GM21737 (cell line): ENCODE measurements around the gene APH1B.
"Not testable (repeated sequence)": the region's sequence is repeated elsewhere in the genome, so short reads cannot be mapped to it uniquely, and the experiment has no call there.

Experiments used
- ATAC-seq: cut with Tn5 transposase; IDR thresholded peaks from one replicate; pipeline ENCODE4 v1.9.1; 2021; ENCODE audit warnings: mild to moderate bottlenecking, moderate library complexity; ENCODE audit not compliant: unreplicated experiment

APH1B gene

DNA sequence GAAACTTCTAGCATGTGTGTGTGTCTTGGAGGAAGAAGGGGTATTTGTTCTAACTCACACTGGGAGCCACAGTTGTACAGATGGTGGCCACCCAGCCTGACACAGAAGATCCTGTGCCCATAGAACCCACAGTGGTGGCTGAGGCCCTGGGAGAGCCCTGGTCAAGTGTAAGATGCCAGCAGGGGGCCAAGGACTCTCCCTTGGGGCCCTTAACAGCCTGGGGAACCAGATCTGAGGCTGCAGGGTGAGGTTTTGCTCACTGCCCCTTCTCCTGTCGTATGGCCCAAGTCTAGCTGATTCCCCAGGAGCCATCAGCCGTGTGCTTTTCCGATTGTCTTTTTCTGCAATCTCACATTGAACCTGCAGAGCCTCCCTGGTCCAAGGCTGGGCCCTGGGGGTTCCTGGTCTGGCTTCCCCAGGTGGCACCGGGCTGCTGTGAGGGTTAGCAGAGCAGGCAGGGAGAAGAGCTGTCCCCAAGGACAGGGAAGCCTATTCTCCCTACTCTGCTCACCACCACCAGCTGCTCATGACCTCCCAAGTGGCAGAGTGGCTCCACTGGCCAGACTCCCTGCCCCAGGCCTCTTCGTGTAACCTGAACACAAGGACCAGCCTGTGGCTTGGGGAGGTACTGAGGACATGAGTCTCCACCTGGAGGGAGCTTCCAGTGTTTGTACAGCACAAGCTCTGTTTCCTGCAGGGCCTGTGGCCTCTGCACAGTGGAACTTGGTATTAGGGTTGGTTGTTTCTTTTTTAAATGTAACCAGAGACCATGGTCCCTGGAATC is 52.4 kb downstream of the APH1B start:
- no peak for ATAC-seq

GRCh38 chr15:63330926-63331325 is 53.5 kb downstream of the APH1B start:
- no peak for ATAC-seq

GRCh38 chr15:63331456-63331855 is 54.1 kb downstream of the APH1B start:
- no peak for ATAC-seq

GRCh38 chr15:63332367-63333124 is 55.1 kb downstream of the APH1B start:
- no peak for ATAC-seq

DNA sequence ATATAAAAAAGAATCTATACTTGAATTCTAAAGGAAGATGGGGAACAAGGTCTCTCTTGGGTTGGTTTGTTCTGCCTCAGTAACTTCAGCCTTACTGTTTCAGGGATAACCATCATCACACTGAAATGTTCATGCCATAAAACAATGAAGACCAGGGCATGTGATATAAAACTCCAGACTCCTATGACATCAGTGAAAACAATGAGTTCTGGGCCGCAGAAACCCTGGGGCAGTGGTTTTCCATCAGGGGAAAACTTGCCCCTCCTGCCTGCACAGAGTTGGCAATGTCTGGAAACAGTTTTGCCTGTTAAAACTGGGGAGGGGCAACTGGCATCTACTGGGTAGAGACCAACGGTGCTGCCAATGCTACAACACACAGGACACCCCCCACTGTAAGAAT is 57.4 kb downstream of the APH1B start:
- no peak for ATAC-seq

DNA sequence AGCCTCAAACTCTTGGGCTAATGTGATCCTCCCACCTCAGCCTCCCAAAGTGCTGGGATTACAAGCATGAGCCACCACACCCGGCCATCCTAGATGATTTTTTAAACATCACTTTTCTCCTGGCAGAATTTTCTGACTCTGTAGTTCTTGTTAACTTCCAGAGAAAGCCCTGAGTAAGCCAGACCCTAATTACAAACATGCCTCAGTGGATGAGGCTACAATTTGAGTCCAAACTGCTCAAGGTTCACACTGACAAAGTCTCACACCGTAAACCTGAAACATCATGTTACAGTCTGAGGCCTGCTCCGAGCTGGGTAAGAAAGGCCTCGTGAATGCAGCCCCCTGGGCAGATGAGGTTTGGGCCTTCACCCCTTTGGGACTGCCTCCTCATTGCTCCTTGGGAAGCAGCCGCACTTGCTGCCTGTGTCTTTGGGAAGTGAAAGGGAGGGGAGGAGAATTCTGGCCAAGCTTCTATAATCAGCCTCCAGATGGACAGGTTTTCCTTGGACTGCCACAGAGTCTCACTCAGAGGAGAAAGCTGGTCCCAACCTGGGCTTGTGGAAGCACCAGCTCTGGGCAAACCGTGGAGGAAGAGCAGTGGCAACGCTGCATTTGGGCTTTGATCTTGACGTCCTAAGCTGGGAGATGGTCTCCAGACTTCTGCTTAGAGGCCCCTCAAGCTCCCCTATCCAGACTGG is 58.3 kb downstream of the APH1B start:
- no peak for ATAC-seq

DNA sequence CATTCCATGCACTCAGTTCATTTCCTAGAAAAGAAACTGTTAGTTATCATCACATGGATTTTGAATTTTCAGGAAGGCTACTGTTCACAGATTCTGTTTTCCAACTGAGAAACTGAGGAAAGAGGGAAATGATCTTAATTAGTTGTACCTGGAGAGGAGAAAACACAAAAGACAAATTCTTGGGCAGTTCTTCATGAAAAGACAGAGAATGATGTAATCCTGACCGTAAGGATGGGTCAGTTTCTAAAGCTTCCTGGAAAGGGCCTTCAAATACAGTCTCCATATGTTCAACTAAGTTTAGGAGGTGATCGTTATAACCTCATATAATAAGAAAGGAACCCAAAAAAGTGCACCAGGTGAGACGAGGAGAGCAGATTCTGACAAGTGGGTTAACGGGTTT is 59.6 kb downstream of the APH1B start:
- ATAC-seq: no peak

DNA sequence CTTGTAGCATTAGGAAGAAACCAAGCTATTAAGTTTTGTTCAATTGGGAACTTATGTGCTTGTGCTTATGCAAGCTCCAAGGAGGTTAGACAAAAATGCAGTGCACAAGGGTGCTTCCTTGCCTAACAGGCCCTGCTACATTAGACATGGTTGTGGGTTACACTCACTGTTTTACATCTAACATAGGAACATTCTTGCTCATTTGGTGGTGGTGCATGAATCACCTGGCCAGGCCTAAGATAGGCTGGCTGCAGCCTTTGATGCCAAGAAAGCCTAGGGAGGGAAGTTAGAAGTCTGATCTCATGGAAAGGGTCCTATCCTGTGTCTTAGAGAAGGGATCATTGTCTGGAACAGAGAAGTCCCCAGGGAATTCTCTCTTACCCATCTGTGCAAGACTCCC is 60.8 kb downstream of the APH1B start:
- no peak for ATAC-seq

DNA sequence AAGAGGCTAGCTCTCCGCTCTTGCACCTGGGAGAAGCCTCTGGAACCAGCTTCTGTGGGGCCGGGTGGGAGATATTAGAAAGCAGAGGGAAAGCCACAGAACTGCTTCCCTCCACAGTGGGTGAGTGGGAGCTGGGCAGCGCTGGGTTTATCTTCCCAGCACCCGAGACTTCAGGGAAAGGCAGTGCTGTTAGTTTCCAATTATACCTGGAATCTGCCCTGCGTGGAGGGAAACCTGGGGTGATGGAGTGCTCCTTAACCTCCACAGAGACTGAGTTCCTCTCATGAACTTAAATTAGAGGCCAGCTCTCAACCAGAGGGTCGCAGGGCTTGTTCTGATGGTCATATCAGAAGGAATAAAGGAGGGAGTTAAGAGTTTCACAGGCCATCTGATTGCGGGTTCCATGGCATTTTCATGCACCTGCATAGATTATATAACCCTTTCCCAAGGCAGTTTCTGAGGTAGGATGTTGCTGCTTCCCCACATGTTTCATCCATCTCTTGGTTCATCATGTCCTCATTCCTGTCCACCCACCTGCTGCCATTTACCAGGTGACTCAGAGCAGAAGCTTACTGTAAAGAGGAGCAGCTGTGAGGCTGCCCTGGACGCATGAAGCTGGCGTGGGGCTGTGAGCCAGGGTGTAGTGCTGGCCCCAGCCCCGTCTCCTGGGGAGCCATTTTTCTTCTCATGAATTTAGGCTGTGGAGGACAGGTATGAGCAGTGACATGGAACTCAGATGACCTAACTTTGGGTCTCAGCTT is 61.8 kb downstream of the APH1B start:
- no peak for ATAC-seq

DNA sequence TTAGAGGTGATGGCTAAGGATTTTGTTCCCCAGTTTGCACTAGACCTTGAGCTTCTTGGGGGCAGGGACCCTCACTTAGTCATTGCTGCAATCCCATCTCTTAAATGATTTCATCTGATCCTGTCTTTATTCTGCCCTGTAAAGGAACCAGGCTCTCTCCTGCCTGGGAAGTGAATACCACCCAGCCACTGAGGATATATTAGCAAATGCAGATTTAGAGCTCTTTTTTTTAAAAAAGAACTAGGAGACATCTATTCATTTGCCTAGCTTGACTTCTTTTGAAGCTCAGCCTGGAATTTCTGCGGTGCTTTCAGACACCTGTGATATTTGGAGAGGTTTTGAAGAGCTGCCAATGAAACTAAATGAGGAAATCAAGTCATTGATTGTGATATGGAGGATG is 62.4 kb downstream of the APH1B start:
- ATAC-seq: no peak

DNA sequence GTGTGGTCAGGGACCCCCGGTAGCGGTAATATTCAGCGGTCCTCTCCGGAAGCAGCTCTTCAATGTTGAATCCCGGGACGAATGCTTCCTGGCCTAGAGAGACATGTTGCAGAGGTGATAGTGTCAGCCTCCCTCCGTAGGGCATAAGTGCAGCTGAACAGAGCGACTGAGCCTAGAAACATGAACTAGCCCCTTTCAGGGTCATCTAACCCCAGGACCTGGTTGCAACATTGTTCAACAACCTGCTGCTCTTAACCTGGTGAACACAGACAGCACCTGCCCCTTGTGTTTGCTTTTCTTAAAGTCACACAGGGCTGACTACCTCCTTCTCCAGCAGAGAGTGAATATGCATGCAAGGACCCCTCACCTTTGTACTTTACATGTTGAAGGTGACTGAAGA is 62.9 kb downstream of the APH1B start:
- no peak for ATAC-seq

DNA sequence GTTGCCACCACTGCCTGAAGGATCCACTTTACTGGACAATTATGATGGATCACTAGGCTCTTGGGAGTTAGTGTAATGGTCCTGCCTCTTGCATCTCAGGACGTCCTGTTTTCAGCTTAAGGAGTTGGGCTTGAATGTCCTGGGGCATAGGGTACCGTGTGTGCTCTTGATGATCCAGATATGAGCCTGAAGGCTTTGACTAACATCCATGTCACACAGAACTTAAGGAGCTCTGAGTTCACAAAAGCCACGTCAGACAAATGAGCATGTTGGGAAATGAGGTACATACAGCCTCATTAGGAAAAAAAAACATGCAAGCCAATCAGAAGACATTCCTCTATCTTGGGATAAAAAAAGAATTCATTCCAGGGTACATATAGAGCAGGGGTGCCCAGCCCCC is 63.5 kb downstream of the APH1B start:
- no peak for ATAC-seq

DNA sequence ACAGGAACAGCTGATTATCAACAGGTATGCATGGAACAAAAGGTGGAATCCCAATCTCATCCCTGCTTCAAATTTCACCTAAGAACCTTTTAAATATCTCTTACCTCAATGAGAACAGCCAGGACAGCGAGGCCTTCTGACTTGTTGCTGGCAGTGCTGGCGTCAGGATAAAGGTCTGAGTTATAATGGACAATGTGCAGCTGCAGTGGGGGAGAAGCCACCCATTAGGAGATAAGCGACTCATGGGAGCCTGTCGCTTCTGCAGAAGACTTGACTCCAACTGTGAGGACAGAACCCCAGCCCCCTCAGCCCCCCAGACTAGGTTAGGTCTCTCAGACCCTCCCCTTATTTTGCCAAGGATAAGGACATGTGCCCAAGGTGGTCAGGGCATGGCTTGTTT is 64.5 kb downstream of the APH1B start:
- ATAC-seq: no peak

DNA sequence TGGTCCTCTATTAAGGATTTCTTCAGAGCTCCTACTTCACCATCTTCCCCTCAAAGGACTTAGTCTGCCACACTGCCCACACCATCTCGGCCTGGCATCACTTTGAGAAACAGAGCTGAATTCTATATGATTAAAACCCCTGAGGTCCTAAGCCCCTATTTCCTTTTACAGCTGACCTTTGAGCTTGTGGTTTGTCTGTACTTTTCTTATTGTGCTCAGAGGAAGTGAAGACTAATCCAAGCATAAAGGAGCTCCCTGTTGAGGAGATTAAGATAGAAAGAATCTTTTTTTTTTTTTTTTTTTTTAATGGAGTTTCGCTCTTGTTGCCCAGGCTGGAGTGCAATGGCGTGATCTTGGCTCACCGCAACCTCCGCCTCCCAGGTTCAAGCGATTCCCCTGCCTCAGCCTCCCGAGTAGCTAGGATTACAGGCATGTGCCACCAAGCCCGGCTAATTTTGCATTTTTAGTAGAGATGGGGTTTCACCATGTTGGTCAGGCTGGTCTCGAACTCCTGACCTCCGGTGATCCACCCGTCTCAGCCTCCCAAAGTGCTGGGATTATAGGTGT is 65.7 kb downstream of the APH1B start:
- not testable (repeated sequence) for ATAC-seq

DNA sequence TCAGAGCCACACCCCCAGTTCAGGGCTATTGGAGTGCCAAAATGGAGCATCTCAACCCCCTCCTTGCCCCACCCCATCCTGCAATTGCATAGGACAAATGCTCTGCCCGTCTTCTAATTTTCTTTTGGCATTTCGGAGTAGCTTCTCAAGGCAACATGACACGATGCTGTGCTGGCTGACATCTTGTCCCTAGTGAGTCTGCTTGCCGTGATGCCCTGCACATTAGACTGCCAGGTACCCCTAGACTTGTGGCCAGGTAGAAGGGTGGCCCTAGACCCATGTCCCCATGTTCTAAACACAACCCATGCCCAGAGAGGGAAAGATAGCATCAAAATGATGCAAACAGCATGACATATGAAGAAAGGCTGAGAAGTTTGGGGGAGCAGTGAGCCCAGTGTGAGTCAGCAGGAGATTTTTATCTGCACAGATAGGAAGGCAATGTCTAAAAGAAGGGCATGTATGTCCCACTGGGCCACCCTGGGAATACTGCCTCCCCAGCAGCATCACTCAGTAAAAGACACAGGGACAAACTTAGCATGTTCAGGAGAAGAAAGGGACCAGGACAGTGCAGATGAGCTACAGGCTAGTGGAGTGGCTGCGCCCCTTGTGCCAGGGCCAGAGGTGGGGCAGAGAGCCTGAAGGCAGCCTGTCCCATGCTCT is 67.5 kb downstream of the APH1B start:
- ATAC-seq: no peak

GRCh38 chr15:63345391-63345752 is 68.0 kb downstream of the APH1B start:
- no peak for ATAC-seq

DNA sequence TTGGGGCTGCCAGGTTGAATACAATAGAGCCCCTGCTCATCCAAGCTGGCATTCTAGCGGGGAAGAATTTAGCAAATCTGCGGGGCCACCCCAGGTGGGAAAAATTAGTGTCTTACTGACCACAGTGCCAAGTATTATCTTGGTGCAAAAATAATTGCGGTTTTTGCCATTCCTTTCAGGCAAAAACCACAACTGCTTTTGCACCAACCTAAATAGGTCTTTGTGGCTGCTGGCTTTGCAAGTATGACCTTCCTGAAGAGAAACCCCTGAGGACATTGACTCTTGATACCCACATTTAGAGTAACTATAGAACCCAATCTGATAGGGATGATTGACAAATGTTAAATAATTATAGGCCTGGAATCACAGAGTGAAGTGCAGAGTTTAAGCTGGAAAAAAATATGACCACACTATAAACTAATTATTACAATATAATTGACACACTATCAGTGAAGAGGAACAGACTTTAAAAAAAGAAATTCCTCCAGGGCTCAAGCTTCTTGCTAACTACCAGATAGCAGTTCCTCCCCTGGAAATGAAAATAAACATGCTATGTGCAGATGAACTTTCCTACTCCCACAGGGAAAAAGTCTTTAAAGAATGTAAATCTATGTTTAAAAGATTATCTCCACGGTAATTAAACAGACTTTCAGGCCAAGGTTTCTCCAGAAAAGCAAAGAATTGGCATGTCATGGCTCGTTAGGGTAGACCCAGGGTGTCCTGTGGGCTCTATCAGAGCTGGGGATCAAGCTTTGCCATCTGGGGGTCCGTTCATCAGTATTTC is 69.9 kb downstream of the APH1B start:
- ATAC-seq: no peak

DNA sequence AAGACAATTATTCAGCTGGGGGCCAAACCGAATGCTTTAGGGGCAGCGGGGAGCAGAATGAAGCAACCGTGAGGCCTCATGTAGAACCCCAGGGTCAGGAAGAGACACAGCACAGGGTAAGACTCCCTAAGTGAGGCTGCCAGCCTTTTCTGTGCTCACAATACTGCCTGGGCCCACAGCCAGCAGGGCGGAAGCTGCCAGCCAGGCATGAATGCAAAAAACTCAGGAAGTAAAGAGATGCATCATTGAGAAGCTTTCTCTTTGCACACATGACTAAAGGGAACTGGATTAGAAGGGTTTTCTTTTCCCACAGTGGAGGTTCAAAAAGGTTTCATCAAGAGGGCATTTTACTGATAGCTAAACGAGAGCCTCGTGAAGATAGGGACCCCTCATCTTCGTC is 71.0 kb downstream of the APH1B start:
- no peak for ATAC-seq

GRCh38 chr15:63349156-63349555 is 71.8 kb downstream of the APH1B start:
- ATAC-seq: no peak

- ATAC-seq: no peak
Observed at GRCh38 chr15:63349621-63350020, 72.2 kb downstream of the APH1B start.
